Activated CD4-positive, CD25-positive, alpha-beta regulatory T cell treated with anti-CD3 and anti-CD28 coated beads, Interleukin-2, amount 50 U/mL, for 16 hours (primary cell): Measurements from ENCODE around the gene PDE6A.
"Not testable (repeated sequence)": the region's sequence is repeated elsewhere in the genome, so short reads cannot be mapped to it uniquely, and the experiment has no call there.

Experiments used
- DNase-seq: peaks from one replicate; pipeline ENCODE4 v3.0.0-alpha.2; 2020; ENCODE audit warnings: low read depth, low spot score

The PDE6A gene

GRCh38 chr5:149895416-149896345, 48.9 kb downstream of the PDE6A start:
- no peak for DNase-seq

- no peak for DNase-seq
These were observed 50.4 kb downstream of the PDE6A start for GRCh38 chr5:149894237-149894636.

- no peak for DNase-seq
These were observed 51.1 kb downstream of the PDE6A start for GRCh38 chr5:149893403-149893931.

GRCh38 chr5:149892594-149892993, 52.0 kb downstream of the PDE6A start:
- no peak for DNase-seq

GRCh38 chr5:149888280-149888679, 56.3 kb downstream of the PDE6A start:
- DNase-seq, result no peak

GRCh38 chr5:149887622-149888183, 56.9 kb downstream of the PDE6A start:
- no peak for DNase-seq

- DNase-seq, result no peak
These were observed 57.7 kb downstream of the PDE6A start for GRCh38 chr5:149886692-149887470.

GRCh38 chr5:149886060-149886459, 58.5 kb downstream of the PDE6A start:
- DNase-seq, result no peak

- DNase-seq, result no peak
These were observed 59.1 kb downstream of the PDE6A start for GRCh38 chr5:149885513-149885912.

- no peak for DNase-seq
These were observed 61.0 kb downstream of the PDE6A start for GRCh38 chr5:149883550-149883949.

- not testable (repeated sequence) for DNase-seq
These were observed 62.0 kb downstream of the PDE6A start for GRCh38 chr5:149882633-149883032.

- DNase-seq, result no peak
These were observed 62.7 kb downstream of the PDE6A start for GRCh38 chr5:149881874-149882273.

- no peak for DNase-seq
These were observed 63.4 kb downstream of the PDE6A start for GRCh38 chr5:149881069-149881622.

- not testable (repeated sequence) for DNase-seq
These were observed 65.0 kb downstream of the PDE6A start for GRCh38 chr5:149879593-149879992.

- no peak for DNase-seq
These were observed 66.2 kb downstream of the PDE6A start for GRCh38 chr5:149878371-149878770.

- no peak for DNase-seq
These were observed 70.7 kb downstream of the PDE6A start for GRCh38 chr5:149873896-149874295.

GRCh38 chr5:149872351-149873040, 72.1 kb downstream of the PDE6A start:
- no peak for DNase-seq

GRCh38 chr5:149871471-149871870, 73.1 kb downstream of the PDE6A start:
- no peak for DNase-seq

- DNase-seq, result no peak
These were observed 73.9 kb downstream of the PDE6A start for GRCh38 chr5:149870697-149871096.

GRCh38 chr5:149870232-149870631, 74.4 kb downstream of the PDE6A start:
- DNase-seq, result no peak

- no peak for DNase-seq
These were observed 75.2 kb downstream of the PDE6A start for GRCh38 chr5:149869411-149869821.
